ENCODE measurements around the gene C4B. TPM values are rescaled to one million over a fixed set of nuclear protein-coding genes. Genes with fewer than 3 reads are reported as not detected.
"Not testable (repeated sequence)": the region's sequence is repeated elsewhere in the genome, so short reads cannot be mapped to it uniquely, and the experiment has no call there.

The C4B gene
- polyA plus RNA-seq, 1 experiment: 14.4 TPM

GRCh38 chr6:32004864-32005537 lies 9.6 kb upstream of the C4B start:
- H3K36me3 ChIP-seq (ENCODE audit: control insufficient read depth, insufficient read depth, low read length); DNase-seq (ENCODE audit: low read depth); POLR2A ChIA-PET; H3K4me3 ChIP-seq (ENCODE audit: low read depth, low read length); H3K27me3 ChIP-seq (ENCODE audit: control insufficient read depth, insufficient read depth, low read length); CTCF ChIA-PET: not testable (repeated sequence)

DNA sequence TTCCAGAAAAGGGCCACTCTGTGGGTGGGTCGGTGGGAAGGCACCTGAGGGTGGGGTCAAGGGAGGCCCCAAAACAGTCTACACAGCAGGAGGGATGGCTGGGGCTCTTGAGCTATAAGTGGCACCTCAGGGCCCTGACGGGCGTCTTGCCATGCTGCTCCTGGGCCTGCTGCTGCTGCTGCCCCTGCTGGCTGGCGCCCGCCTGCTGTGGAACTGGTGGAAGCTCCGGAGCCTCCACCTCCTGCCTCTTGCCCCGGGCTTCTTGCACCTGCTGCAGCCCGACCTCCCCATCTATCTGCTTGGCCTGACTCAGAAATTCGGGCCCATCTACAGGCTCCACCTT lies 9.1 kb upstream of the C4B start:
- H3K4me3 ChIP-seq (ENCODE audit: low read depth, low read length); H3K36me3 ChIP-seq (ENCODE audit: control insufficient read depth, insufficient read depth, low read length); H3K27me3 ChIP-seq (ENCODE audit: control insufficient read depth, insufficient read depth, low read length); CTCF ChIA-PET; POLR2A ChIA-PET; DNase-seq (ENCODE audit: low read depth): not testable (repeated sequence)

- H3K4me3 ChIP-seq (ENCODE audit: low read depth, low read length); POLR2A ChIA-PET; CTCF ChIA-PET; DNase-seq (ENCODE audit: low read depth); H3K27me3 ChIP-seq (ENCODE audit: control insufficient read depth, insufficient read depth, low read length); H3K36me3 ChIP-seq (ENCODE audit: control insufficient read depth, insufficient read depth, low read length): not testable (repeated sequence)
Measured at GRCh38 chr6:32005991-32006529, 8.5 kb upstream of the C4B start.

DNA sequence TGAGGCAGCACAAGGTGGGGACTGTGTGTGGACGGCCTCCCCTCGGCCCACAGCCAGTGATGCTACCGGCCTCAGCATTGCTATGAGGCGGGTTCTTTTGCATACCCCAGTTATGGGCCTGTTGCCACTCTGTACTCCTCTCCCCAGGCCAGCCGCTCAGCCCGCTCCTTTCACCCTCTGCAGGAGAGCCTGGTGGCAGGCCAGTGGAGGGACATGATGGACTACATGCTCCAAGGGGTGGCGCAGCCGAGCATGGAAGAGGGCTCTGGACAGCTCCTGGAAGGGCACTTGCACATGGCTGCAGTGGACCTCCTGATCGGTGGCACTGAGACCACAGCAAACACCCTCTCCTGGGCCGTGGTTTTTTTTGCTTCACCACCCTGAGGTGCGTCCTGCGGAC lies 7.5 kb upstream of the C4B start:
- H3K27me3 ChIP-seq (ENCODE audit: control insufficient read depth, insufficient read depth, low read length); POLR2A ChIA-PET; H3K36me3 ChIP-seq (ENCODE audit: control insufficient read depth, insufficient read depth, low read length); CTCF ChIA-PET; H3K4me3 ChIP-seq (ENCODE audit: low read depth, low read length); DNase-seq (ENCODE audit: low read depth): not testable (repeated sequence)

- H3K27me3 ChIP-seq (ENCODE audit: control insufficient read depth, insufficient read depth, low read length); CTCF ChIA-PET; DNase-seq (ENCODE audit: low read depth); POLR2A ChIA-PET; H3K4me3 ChIP-seq (ENCODE audit: low read depth, low read length); H3K36me3 ChIP-seq (ENCODE audit: control insufficient read depth, insufficient read depth, low read length): not testable (repeated sequence)
Measured at GRCh38 chr6:32008037-32008436, 6.6 kb upstream of the C4B start.

- DNase-seq (ENCODE audit: low read depth); CTCF ChIA-PET: not testable (repeated sequence)
Measured at GRCh38 chr6:32008616-32009015, 6.0 kb upstream of the C4B start.

DNA sequence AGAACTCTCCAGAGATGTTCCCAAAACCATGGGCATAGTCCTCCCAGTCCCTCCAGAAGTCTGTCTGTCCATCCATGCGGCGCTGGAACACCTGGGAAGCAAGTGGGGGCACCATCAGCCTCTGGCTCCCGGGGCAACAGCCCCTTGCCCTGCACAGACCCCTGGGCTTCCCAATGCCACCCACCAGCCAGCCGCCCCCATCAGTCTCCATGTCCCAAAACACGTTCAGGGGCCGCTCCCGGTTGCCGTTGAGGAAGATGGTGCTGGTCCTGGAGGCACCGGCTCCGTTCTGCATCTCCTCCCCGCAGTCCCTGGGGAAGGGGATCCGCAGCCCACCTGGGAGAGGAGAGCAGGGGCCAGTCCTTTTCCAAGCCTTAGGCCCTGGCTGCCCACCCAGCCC lies 5.1 kb upstream of the C4B start:
- H3K36me3 ChIP-seq (ENCODE audit: control insufficient read depth, insufficient read depth, low read length); CTCF ChIA-PET; H3K4me3 ChIP-seq (ENCODE audit: low read depth, low read length); H3K27me3 ChIP-seq (ENCODE audit: control insufficient read depth, insufficient read depth, low read length); DNase-seq (ENCODE audit: low read depth); POLR2A ChIA-PET: not testable (repeated sequence)

More at GRCh38 chr6:32008616-32009015, 6.0 kb upstream of the C4B start:
- H3K36me3 ChIP-seq (ENCODE audit: control insufficient read depth, insufficient read depth, low read length); POLR2A ChIA-PET; H3K4me3 ChIP-seq (ENCODE audit: low read depth, low read length); H3K27me3 ChIP-seq (ENCODE audit: control insufficient read depth, insufficient read depth, low read length): not testable (repeated sequence)

GRCh38 chr6:32010856-32011530 lies 3.6 kb upstream of the C4B start:
- CTCF ChIA-PET; H3K36me3 ChIP-seq (ENCODE audit: control insufficient read depth, insufficient read depth, low read length); H3K4me3 ChIP-seq (ENCODE audit: low read depth, low read length); H3K27me3 ChIP-seq (ENCODE audit: control insufficient read depth, insufficient read depth, low read length); POLR2A ChIA-PET; DNase-seq (ENCODE audit: low read depth): not testable (repeated sequence)

DNA sequence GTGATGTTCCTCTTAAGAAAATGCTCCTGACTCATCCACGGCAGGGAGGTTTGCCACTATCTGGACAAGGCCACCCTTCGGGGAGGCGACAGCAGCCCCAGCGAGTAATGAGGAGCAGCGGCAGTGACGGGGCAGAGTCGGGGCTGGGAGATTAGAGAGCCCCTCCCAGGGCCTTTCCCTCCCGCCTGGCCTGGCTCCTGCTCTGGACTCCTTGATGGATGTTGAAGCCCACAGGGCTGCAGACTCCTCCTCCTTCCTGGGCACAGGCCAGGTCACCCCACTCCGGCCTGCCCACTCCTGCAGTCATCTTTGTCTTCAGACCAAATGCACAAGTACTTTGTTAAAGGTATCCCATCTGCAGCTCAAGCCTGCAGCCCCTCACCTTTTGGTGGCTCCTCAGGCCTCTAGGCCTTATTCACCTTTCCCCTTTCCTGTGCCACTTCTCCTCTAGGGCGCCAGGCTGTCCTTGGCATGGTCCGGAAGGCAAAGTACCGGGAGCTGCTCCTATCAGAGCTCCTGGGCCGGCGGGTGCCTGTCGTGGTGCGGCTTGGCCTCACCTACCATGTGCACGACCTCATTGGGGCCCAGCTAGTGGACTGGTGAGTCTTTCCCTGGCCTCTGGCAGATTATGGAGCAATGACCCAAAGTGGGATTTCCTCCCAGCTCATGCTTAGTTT lies 1.5 kb upstream of the C4B start:
- H3K36me3 ChIP-seq (ENCODE audit: control insufficient read depth, insufficient read depth, low read length); H3K27me3 ChIP-seq (ENCODE audit: control insufficient read depth, insufficient read depth, low read length); CTCF ChIA-PET; POLR2A ChIA-PET; H3K4me3 ChIP-seq (ENCODE audit: low read depth, low read length); DNase-seq (ENCODE audit: low read depth): not testable (repeated sequence)

GRCh38 chr6:32013738-32014137 lies 857 bp upstream of the C4B start:
- H3K4me3 ChIP-seq (ENCODE audit: low read depth, low read length); DNase-seq (ENCODE audit: low read depth); H3K36me3 ChIP-seq (ENCODE audit: control insufficient read depth, insufficient read depth, low read length); H3K27me3 ChIP-seq (ENCODE audit: control insufficient read depth, insufficient read depth, low read length); CTCF ChIA-PET; POLR2A ChIA-PET: not testable (repeated sequence)

- H3K27me3 ChIP-seq (ENCODE audit: control insufficient read depth, insufficient read depth, low read length); H3K36me3 ChIP-seq (ENCODE audit: control insufficient read depth, insufficient read depth, low read length); CTCF ChIA-PET; H3K4me3 ChIP-seq (ENCODE audit: low read depth, low read length); POLR2A ChIA-PET; DNase-seq (ENCODE audit: low read depth): not testable (repeated sequence)
Measured at GRCh38 chr6:32022100-32022499, 7.5 kb downstream of the C4B start.

DNA sequence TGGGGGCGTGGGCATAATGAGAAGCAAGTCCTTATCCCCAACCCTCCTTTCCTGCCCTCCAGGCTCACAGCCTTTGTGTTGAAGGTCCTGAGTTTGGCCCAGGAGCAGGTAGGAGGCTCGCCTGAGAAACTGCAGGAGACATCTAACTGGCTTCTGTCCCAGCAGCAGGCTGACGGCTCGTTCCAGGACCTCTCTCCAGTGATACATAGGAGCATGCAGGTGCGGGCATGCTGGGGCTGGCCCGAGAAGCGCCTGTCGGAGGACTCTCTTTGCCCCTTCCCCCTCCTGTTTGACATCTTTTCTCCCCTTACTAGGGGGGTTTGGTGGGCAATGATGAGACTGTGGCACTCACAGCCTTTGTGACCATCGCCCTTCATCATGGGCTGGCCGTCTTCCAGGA lies 14.0 kb downstream of the C4B start:
- DNase-seq (ENCODE audit: low read depth); CTCF ChIA-PET; POLR2A ChIA-PET; H3K36me3 ChIP-seq (ENCODE audit: control insufficient read depth, insufficient read depth, low read length); H3K27me3 ChIP-seq (ENCODE audit: control insufficient read depth, insufficient read depth, low read length); H3K4me3 ChIP-seq (ENCODE audit: low read depth, low read length): not testable (repeated sequence)

DNA sequence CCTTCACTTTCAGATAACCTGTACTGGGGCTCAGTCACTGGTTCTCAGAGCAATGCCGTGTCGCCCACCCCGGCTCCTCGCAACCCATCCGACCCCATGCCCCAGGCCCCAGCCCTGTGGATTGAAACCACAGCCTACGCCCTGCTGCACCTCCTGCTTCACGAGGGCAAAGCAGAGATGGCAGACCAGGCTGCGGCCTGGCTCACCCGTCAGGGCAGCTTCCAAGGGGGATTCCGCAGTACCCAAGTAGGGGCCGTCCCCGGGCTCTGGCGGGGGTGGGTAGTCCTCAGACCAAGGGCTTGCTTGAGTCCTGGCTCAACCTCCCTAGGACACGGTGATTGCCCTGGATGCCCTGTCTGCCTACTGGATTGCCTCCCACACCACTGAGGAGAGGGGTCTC lies 15.0 kb downstream of the C4B start:
- CTCF ChIA-PET; DNase-seq (ENCODE audit: low read depth): not testable (repeated sequence)

More for the DNA sequence above, 15.0 kb downstream of the C4B start:
- H3K36me3 ChIP-seq (ENCODE audit: control insufficient read depth, insufficient read depth, low read length); POLR2A ChIA-PET; H3K27me3 ChIP-seq (ENCODE audit: control insufficient read depth, insufficient read depth, low read length); H3K4me3 ChIP-seq (ENCODE audit: low read depth, low read length): not testable (repeated sequence)

Measured in BJ (cell line).